GM19351 (cell line): ENCODE measurements around the gene RERE.
"Not testable (repeated sequence)": the region's sequence is repeated elsewhere in the genome, so short reads cannot be mapped to it uniquely, and the experiment has no call there.

Experiments used
- ATAC-seq: cut with Tn5 transposase; IDR thresholded peaks from one replicate; pipeline ENCODE4 v1.9.1; 2021; ENCODE audit warnings: mild to moderate bottlenecking, moderate library complexity; ENCODE audit not compliant: unreplicated experiment

The RERE gene

GRCh38 chr1:8464377-8464776, 353.1 kb downstream of the RERE start:
- no peak for ATAC-seq

GRCh38 chr1:8463144-8463927, 354.1 kb downstream of the RERE start:
- ATAC-seq: no peak

GRCh38 chr1:8462371-8462892, 355.0 kb downstream of the RERE start:
- ATAC-seq: no peak

- no peak for ATAC-seq
Measured at GRCh38 chr1:8461351-8462110, 355.9 kb downstream of the RERE start.

- ATAC-seq: no peak
Measured at GRCh38 chr1:8460784-8461183, 356.7 kb downstream of the RERE start.

GRCh38 chr1:8460132-8460544, 357.3 kb downstream of the RERE start:
- no peak for ATAC-seq

GRCh38 chr1:8458607-8459006, 358.8 kb downstream of the RERE start:
- no peak for ATAC-seq

GRCh38 chr1:8457760-8458381, 359.6 kb downstream of the RERE start:
- ATAC-seq: no peak

- no peak for ATAC-seq
Measured at GRCh38 chr1:8456991-8457390, 360.4 kb downstream of the RERE start.

GRCh38 chr1:8456308-8456912, 361.0 kb downstream of the RERE start:
- no peak for ATAC-seq

GRCh38 chr1:8455700-8456307, 361.6 kb downstream of the RERE start:
- no peak for ATAC-seq

GRCh38 chr1:8450312-8450711, 367.1 kb downstream of the RERE start:
- ATAC-seq: no peak

- ATAC-seq: no peak
Measured at GRCh38 chr1:8448911-8449661, 368.4 kb downstream of the RERE start.

- not testable (repeated sequence) for ATAC-seq
Measured at GRCh38 chr1:8448505-8448904, 368.9 kb downstream of the RERE start.

- ATAC-seq: no peak
Measured at GRCh38 chr1:8447616-8448150, 369.8 kb downstream of the RERE start.

GRCh38 chr1:8446119-8446518, 371.3 kb downstream of the RERE start:
- ATAC-seq: not testable (repeated sequence)

- ATAC-seq: no peak
Measured at GRCh38 chr1:8443558-8444194, 373.8 kb downstream of the RERE start.

GRCh38 chr1:8441426-8441825, 376.0 kb downstream of the RERE start:
- no peak for ATAC-seq

GRCh38 chr1:8439015-8439702, 378.3 kb downstream of the RERE start:
- no peak for ATAC-seq
